ENCODE data around the gene TUT4. TPM values are rescaled to one million over a fixed set of nuclear protein-coding genes. Genes with fewer than 3 reads are reported as not detected.

The TUT4 gene
- total RNA-seq, 2 donors from 2014 or later: 20.0 to 27.4 TPM

- no peak overlapping the region for H3K27ac ChIP-seq
- H3K36me3 ChIP-seq: no peaks in the 10 kb centered on the region
- H3K27me3 ChIP-seq: no peaks in the 10 kb centered on the region
- TF ChIP-seq CTCF (IDR thresholded peaks at IDR 0.05): no peak
- no peak overlapping the region for H3K9ac ChIP-seq (ENCODE audit: low read depth in 2 of 2, low read length in 2 of 2)
- intact Hi-C loops (cut with DNase I): no loop called here
- H3K4me1 ChIP-seq: peaks cover 4% of the 10 kb centered on the region
- no peak overlapping the region for H3K4me3 ChIP-seq
- H3K9me3 ChIP-seq: no peaks in the 10 kb centered on the region
- DNase-seq: no peak
Observed at GRCh38 chr1:52558941-52559340, 6.0 kb upstream of the TUT4 start.

- intact Hi-C loops (cut with DNase I): no loop called here
- Histone ChIP-seq H3K4me1 (peaks cover 4% of the 10 kb centered on the region), H3K9ac (ENCODE audit: low read depth in 2 of 2, low read length in 2 of 2) (no peak overlapping the region), H3K9me3 (no peaks in the 10 kb centered on the region), H3K4me3 (no peak overlapping the region), H3K36me3 (no peaks in the 10 kb centered on the region), H3K27ac (no peak overlapping the region), H3K27me3 (no peaks in the 10 kb centered on the region)
- no peak for TF ChIP-seq CTCF (IDR thresholded peaks at IDR 0.05)
- DNase-seq: no peak
Observed at GRCh38 chr1:52556641-52557360, 3.9 kb upstream of the TUT4 start.

- peaks cover 4% of the 10 kb centered on the region for H3K4me1 ChIP-seq
- no peaks in the 10 kb centered on the region for H3K36me3 ChIP-seq
- DNase-seq: no peak
- H3K27ac ChIP-seq: no peak overlapping the region
- intact Hi-C loops (cut with DNase I): no loop called here
- H3K9me3 ChIP-seq: no peaks in the 10 kb centered on the region
- TF ChIP-seq CTCF (IDR thresholded peaks at IDR 0.05): no peak
- no peak overlapping the region for H3K4me3 ChIP-seq
- no peak overlapping the region for H3K9ac ChIP-seq (ENCODE audit: low read depth in 2 of 2, low read length in 2 of 2)
- H3K27me3 ChIP-seq: no peaks in the 10 kb centered on the region
Observed at GRCh38 chr1:52554756-52555155, 1.9 kb upstream of the TUT4 start.

GRCh38 chr1:52554267-52554640, 1.4 kb upstream of the TUT4 start:
- Histone ChIP-seq H3K9ac (ENCODE audit: low read depth in 2 of 2, low read length in 2 of 2) (no peak overlapping the region), H3K4me3 (no peak overlapping the region), H3K27ac (no peak overlapping the region), H3K9me3 (no peaks in the 10 kb centered on the region), H3K36me3 (no peaks in the 10 kb centered on the region), H3K27me3 (no peaks in the 10 kb centered on the region), H3K4me1 (peaks cover 4% of the 10 kb centered on the region)
- no peak for DNase-seq
- no peak for TF ChIP-seq CTCF (IDR thresholded peaks at IDR 0.05)
- intact Hi-C loops (cut with DNase I): no loop called here

GRCh38 chr1:52553362-52554266, 722 bp upstream of the TUT4 start:
- Histone ChIP-seq H3K36me3 (no peaks in the 10 kb centered on the region), H3K27ac (peak overlapping the region; percentile 94), H3K27me3 (no peaks in the 10 kb centered on the region), H3K4me1 (peaks cover 4% of the 10 kb centered on the region), H3K9me3 (no peaks in the 10 kb centered on the region), H3K9ac (ENCODE audit: low read depth in 2 of 2, low read length in 2 of 2) (peak overlapping the region; percentile 87 to 90), H3K4me3 (peak overlapping the region; percentile 92)
- no peak for TF ChIP-seq CTCF (IDR thresholded peaks at IDR 0.05)
- DNase-seq: peak; percentile 80
- intact Hi-C loops (cut with DNase I): no loop called here

Data from colonic mucosa (tissue), 4 donors.